HFF-Myc (cell line): ENCODE data around the gene PRKAR1A.
A peak's percentile ranks its signal among the peaks of the same experiment; 100 is the strongest.
"Not testable (repeated sequence)": the region's sequence is repeated elsewhere in the genome, so short reads cannot be mapped to it uniquely, and the experiment has no call there.

Source experiments
- DNase-seq: peaks from one replicate; pipeline ENCODE4 v3.0.0-alpha.2; 2011; ENCODE audit warnings: low read depth; ENCODE audit errors: extremely low read depth
- H3K4me3 ChIP-seq: replicated peaks from 2 replicates; pipeline ENCODE4 v1.5.1; 2011; ENCODE audit warnings: low read depth, mild to moderate bottlenecking, control low read depth, low read length
- TF ChIP-seq, protein P1 (sequence below): IDR thresholded peaks from 2 replicates; pipeline ENCODE4 v1.5.1; 2012; ENCODE audit warnings: mild to moderate bottlenecking, low read depth, low read length, control low read depth; ENCODE audit errors: missing control alignments

PRKAR1A gene

DNA sequence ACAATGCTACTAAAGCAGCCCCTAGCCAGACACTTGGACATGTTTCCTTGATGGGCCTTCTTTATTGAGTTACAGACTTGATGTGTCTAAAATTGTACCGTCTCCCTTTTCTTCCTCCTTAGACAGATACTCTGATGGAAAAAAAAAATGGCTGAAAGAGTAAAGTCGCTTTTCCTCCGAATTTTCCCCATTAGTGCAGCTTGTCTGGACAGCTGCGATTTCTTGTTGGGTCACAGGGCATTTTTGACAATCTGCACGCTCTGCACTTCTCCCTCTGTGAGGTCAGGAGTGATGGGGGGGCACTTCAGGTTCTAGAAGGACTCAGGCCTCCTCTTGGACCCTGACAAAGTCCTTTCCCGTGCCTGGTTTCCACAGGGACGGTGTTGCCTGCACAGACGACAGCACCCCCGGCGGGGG, 968 bp upstream of the PRKAR1A start:
- TF ChIP-seq, protein P1, sequence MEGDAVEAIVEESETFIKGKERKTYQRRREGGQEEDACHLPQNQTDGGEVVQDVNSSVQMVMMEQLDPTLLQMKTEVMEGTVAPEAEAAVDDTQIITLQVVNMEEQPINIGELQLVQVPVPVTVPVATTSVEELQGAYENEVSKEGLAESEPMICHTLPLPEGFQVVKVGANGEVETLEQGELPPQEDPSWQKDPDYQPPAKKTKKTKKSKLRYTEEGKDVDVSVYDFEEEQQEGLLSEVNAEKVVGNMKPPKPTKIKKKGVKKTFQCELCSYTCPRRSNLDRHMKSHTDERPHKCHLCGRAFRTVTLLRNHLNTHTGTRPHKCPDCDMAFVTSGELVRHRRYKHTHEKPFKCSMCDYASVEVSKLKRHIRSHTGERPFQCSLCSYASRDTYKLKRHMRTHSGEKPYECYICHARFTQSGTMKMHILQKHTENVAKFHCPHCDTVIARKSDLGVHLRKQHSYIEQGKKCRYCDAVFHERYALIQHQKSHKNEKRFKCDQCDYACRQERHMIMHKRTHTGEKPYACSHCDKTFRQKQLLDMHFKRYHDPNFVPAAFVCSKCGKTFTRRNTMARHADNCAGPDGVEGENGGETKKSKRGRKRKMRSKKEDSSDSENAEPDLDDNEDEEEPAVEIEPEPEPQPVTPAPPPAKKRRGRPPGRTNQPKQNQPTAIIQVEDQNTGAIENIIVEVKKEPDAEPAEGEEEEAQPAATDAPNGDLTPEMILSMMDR = no peak
- peak; percentile 42 for DNase-seq
- peak overlapping the region; percentile 94 for H3K4me3 ChIP-seq

DNA sequence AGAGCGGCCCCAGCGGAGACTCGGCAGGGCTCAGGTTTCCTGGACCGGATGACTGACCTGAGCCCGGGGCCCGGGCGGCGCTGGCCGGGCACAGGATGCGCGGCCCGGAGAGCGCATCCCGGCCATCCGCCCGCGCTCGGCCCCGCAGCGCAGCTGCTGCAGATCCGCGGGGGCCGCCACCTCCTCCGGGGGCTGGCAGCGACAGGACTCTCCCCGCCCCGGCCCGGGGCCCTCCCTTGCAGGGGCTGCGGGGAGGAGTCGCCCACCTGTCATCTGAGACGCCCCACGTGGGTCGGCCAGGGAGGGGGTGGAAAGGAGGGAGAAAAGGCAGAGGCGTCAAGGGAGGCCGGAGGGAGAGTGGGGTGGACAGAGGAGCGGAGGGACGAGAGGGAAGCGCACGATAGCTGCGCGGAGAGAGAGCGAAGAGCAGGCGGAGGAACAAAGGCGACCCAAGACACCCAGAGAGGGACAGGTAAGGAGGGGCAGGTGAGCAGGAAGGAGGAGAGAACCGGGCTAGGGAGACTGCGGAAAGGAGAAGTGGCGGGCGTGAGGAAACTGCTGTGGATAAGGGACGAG, 471 bp upstream of the PRKAR1A start:
- DNase-seq = peak; percentile 59
- TF ChIP-seq, protein P1 = no peak
- H3K4me3 ChIP-seq = peak overlapping the region; percentile 94

DNA sequence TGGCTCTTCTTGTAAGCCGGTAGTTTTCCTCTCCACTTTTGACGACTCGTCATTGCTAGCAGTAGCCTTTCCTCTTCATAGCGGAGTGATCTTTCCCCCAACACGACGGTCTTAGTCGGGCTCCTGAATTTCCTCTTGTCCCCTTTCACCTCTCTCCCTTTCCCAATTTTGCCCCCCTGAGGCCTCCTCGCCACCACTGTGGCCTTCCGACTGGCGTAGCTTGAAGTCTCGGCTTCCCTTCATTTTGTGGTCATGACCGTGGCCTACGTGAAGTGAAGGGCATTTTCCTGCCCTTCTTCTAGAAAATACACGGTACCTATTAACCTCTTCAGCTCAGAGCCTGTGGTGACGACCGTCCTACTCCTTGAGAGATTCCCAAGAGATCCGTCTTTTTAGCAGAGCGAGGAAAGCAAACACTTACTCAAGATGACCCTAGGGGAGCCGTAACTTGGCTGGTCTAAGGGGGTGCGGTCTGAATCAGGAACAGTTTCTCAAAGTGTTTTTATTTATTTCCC, 787 bp downstream of the PRKAR1A start:
- H3K4me3 ChIP-seq = peak overlapping the region; percentile 94
- DNase-seq = no peak
- TF ChIP-seq, protein P1 = no peak

DNA sequence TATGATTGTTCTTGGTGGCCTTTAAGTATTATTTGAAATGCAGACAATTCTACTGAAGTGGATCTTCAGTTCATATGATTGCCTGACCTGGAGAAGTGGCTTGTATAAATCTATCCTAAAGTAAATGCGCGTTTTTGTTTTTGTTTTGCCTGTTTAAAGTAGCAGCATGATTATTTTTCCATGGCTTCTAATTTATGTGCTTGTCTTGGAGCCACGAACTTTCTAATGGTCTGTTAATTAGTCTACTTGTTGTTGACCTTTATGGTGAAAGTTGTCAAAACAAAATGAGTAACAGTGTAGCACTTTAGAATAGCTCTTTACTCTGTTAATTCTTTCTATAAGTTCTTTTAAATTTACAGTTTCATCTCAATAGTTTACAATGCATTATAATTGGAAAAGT, 1.7 kb downstream of the PRKAR1A start:
- peak overlapping the region; percentile 94 for H3K4me3 ChIP-seq
- no peak for DNase-seq
- TF ChIP-seq, protein P1 = no peak

- peak overlapping the region; percentile 94 for H3K4me3 ChIP-seq
- TF ChIP-seq, protein P1 = no peak
- DNase-seq = no peak
Measured at GRCh38 chr17:68514831-68515635, 2.8 kb downstream of the PRKAR1A start.

DNA sequence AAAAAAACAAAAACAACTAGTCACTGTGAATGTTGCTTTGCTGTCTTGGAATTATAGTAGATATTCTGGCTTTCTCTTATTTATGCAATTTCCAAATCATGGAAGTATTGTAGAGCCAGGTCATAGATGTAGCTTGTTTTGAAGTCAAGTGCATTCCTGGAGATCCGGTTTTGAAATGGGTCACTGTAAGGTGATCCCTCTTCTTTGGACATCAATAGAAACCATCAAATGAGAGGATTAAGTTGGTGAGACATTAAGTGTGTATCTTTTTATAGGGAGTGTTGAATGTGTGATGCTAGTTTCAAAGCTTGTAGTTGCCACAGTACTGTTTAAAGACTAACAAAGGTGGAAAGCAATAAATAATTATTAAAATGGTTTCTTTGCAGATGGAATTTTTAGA, 4.5 kb downstream of the PRKAR1A start:
- TF ChIP-seq, protein P1 = no peak
- no peak overlapping the region for H3K4me3 ChIP-seq
- no peak for DNase-seq

DNA sequence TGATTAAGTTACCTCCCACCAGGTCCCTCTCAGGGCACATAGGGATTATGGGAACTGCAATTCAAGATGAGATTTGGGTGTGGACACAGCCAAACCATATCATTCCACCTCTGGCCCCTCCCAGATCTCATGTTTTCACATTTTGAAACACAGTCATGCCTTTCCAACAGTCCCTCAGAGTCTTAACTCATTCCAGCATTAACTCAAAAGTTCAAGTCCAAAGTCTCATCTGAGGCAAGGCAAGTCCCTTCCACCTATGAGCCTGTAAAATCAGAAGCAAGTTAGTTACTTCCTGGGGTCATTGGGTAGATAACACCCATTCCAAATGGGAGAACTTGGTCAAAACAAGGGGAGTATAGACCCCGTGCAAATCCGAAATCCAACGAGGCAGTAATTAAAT, 5.4 kb downstream of the PRKAR1A start:
- not testable (repeated sequence) for DNase-seq, H3K4me3 ChIP-seq
